K562 (cell line): ENCODE data around the gene DNAJC1. TPM values are rescaled to one million over a fixed set of nuclear protein-coding genes. Genes with fewer than 3 reads are reported as not detected.

Source experiments
- DMBX1 ChIP-seq: fragments of 250-450 bp; sonication (Bioruptor Pico); IDR thresholded peaks from 2 replicates; pipeline ENCODE4 v1.8.0; 2022; ENCODE audit warnings: inconsistent platforms, mild to moderate bottlenecking, moderate library complexity, borderline replicate concordance
- EHMT2 ChIP-seq: fragments of 450-650 bp; IDR thresholded peaks from 2 replicates; pipeline ENCODE4 v1.6.1; 2018; ENCODE audit warnings: antibody characterized with exemption
- EP400 ChIP-seq: fragments of 450-650 bp; IDR thresholded peaks from 2 replicates; pipeline ENCODE4 v1.6.1; 2017; ENCODE audit warnings: antibody characterized with exemption, mild to moderate bottlenecking, moderate library complexity
- MYNN ChIP-seq, 2 experiments: sonication (generic); formaldehyde crosslinking in 1 of 2; IDR thresholded peaks; 2 replicates each; pipeline versions ENCODE4 v1.5.0 to v1.6.1; 2016 to 2020; ENCODE audit warnings: antibody characterized with exemption in 1 of 2, missing genetic modification reagents in 1 of 2
- NFE2 ChIP-seq: IDR thresholded peaks from 2 replicates; pipeline ENCODE4 v1.6.1; 2014; ENCODE audit warnings: antibody characterized with exemption, low read depth
- NFIC ChIP-seq: fragments of 450-650 bp; IDR thresholded peaks from 2 replicates; pipeline ENCODE4 v1.6.1; 2017; ENCODE audit warnings: mild to moderate bottlenecking, inconsistent platforms
- PRDM10 ChIP-seq: fragments of 450-650 bp; IDR thresholded peaks from 2 replicates; pipeline ENCODE4 v1.6.1; 2018; ENCODE audit not compliant: partially characterized antibody
- SMARCA4 ChIP-seq: fragments of 450-650 bp; IDR thresholded peaks from 2 replicates; pipeline ENCODE4 v1.6.1; 2016
- ZBTB49 ChIP-seq: sonication (generic); formaldehyde crosslinking; IDR thresholded peaks from 2 replicates; pipeline ENCODE4 v1.8.0; 2022; ENCODE audit warnings: missing genetic modification reagents, mild to moderate bottlenecking, borderline replicate concordance
- ZNF277 ChIP-seq: fragments of 250-450 bp; sonication (Bioruptor Pico); IDR thresholded peaks from 2 replicates; pipeline ENCODE4 v1.8.0; 2022; ENCODE audit warnings: inconsistent platforms, mild to moderate bottlenecking, moderate library complexity, borderline replicate concordance
- ZNF311 ChIP-seq: fragments of 250-450 bp; sonication (Bioruptor Pico); IDR thresholded peaks from 2 replicates; pipeline ENCODE4 v1.4.0; 2020; ENCODE audit warnings: mild to moderate bottlenecking, moderate library complexity
- ZNF449 ChIP-seq: fragments of 250-450 bp; sonication (Bioruptor Pico); IDR thresholded peaks from 2 replicates; pipeline ENCODE4 v1.8.0; 2022; ENCODE audit warnings: moderate library complexity, mild to moderate bottlenecking, inconsistent platforms
- polyA plus RNA-seq, 8 experiments: library from polyadenylated mRNA; depleted of rRNA in 4 of 8; stranded (reverse) in 5 of 8; unstranded in 3 of 8; fragments of >200 nt; fragmentation: Nextera tagmentation in 2 of 8; fragmentation: Illumina TruSeq in 1 of 8; extraction: Ambion mirVana in 2 of 8; extraction: Trizol in 1 of 8; gene quantifications; 2 replicates each; pipeline versions ENCODE4 v1.2.1 to v1.2.3, GENCODE V29; 2011 to 2014; ENCODE audit warnings: inconsistent platforms in 1 of 8, missing spikeins in 1 of 8
- total RNA-seq, 7 experiments: library from RNA; depleted of rRNA in 6 of 7; stranded (reverse); fragments of >200 nt in 6 of 7; fragmentation: Illumina TruSeq in 2 of 7; extraction: Trizol in 2 of 7; gene quantifications; 2 replicates each; pipeline versions ENCODE4 v1.2.1 to v1.2.3, GENCODE V29; 2011 to 2021; ENCODE audit warnings: low replicate concordance in 1 of 7

DNAJC1 gene
- total and polyA plus RNA-seq, 9 of the 15 experiments (the other 6 are each of a cell fraction or from before 2014, with no cell fraction given): 5.4 to 77.6 (median 40.3) TPM

GRCh38 chr10:22017283-22018020 lies 13.9 kb upstream of the DNAJC1 start (continued):
- TF ChIP-seq PRDM10 (peak; percentile 64), SMARCA4 (peak; percentile 98), ZNF277 (CRISPR knock-in tag) (no peak), MYNN (IDR thresholded peaks at IDR 0.05) (0 out of 2 replicates have a peak, but pooled peaks have one; percentile 30), MYNN (CRISPR knock-in tag; IDR thresholded peaks at IDR 0.05) (no peak), NFE2 (peak; percentile 21; the same call in 1 of the 2 replicates), DMBX1 (0 out of 2 replicates have a peak, but pooled peaks have one; percentile 47), EHMT2 (peak; percentile 78), ZNF449 (CRISPR knock-in tag) (peak; percentile 56; the same call in 1 of the 2 replicates), ZBTB49 (CRISPR knock-in tag) (no peak), NFIC (peak; percentile 89), ZNF311 (0 out of 2 replicates have a peak, but pooled peaks have one; percentile 23), EP400 (peak; percentile 34)
